Activated T-cell treated with anti-CD3 and anti-CD28 coated beads for 4 hours (primary cell): Measurements from ENCODE around the gene DOCK1.

ENCODE experiments used
- DNase-seq: peaks from one replicate; pipeline ENCODE4 v3.0.0-alpha.2; 2020

The DOCK1 gene

GRCh38 chr10:127193125-127193524 is 287.9 kb downstream of the DOCK1 start:
- DNase-seq, result no peak

GRCh38 chr10:127194111-127194510 is 288.9 kb downstream of the DOCK1 start:
- DNase-seq, result no peak

GRCh38 chr10:127194599-127194998 is 289.4 kb downstream of the DOCK1 start:
- DNase-seq, result no peak

GRCh38 chr10:127195041-127195506 is 289.8 kb downstream of the DOCK1 start:
- no peak for DNase-seq

GRCh38 chr10:127195571-127196281 is 290.5 kb downstream of the DOCK1 start:
- DNase-seq, result no peak

GRCh38 chr10:127196282-127197153 is 291.3 kb downstream of the DOCK1 start, which contains the start of gene INSYN2A:
Gene INSYN2A (minus strand): TSS chr10:127196591. CDS start chr10:127176395, 20,196 bp downstream.
- DNase-seq, result no peak

GRCh38 chr10:127197154-127197432 is 291.9 kb downstream of the DOCK1 start:
- no peak for DNase-seq

- DNase-seq, result no peak
Measured at GRCh38 chr10:127198307-127198706, 293.1 kb downstream of the DOCK1 start.

GRCh38 chr10:127198721-127199120 is 293.5 kb downstream of the DOCK1 start:
- no peak for DNase-seq

GRCh38 chr10:127200646-127201045 is 295.4 kb downstream of the DOCK1 start:
- no peak for DNase-seq

- no peak for DNase-seq
Measured at GRCh38 chr10:127203067-127203466, 297.8 kb downstream of the DOCK1 start.

- DNase-seq, result no peak
Measured at GRCh38 chr10:127207081-127207480, 301.9 kb downstream of the DOCK1 start.

GRCh38 chr10:127210936-127211466 is 305.8 kb downstream of the DOCK1 start:
- DNase-seq, result no peak

GRCh38 chr10:127215866-127216265 is 310.6 kb downstream of the DOCK1 start:
- DNase-seq, result no peak

GRCh38 chr10:127216274-127216673 is 311.0 kb downstream of the DOCK1 start:
- DNase-seq, result no peak

GRCh38 chr10:127216786-127217185 is 311.6 kb downstream of the DOCK1 start:
- no peak for DNase-seq

- no peak for DNase-seq
Measured at GRCh38 chr10:127218658-127219057, 313.4 kb downstream of the DOCK1 start.

- no peak for DNase-seq
Measured at GRCh38 chr10:127221281-127221680, 316.1 kb downstream of the DOCK1 start.

GRCh38 chr10:127227027-127227426 is 321.8 kb downstream of the DOCK1 start:
- no peak for DNase-seq

- DNase-seq, result no peak
Measured at GRCh38 chr10:127227663-127228062, 322.4 kb downstream of the DOCK1 start.

GRCh38 chr10:127228195-127228787 is 323.1 kb downstream of the DOCK1 start:
- no peak for DNase-seq

GRCh38 chr10:127234306-127234800 is 329.1 kb downstream of the DOCK1 start:
- DNase-seq, result no peak

GRCh38 chr10:127236266-127236665 is 331.0 kb downstream of the DOCK1 start:
- no peak for DNase-seq
